ENCODE results near the gene DNAL1. TPM values are rescaled to one million over a fixed set of nuclear protein-coding genes. Genes with fewer than 3 reads are reported as not detected.
"Not testable (repeated sequence)": the region's sequence is repeated elsewhere in the genome, so short reads cannot be mapped to it uniquely, and the experiment has no call there.

The DNAL1 gene
- total RNA-seq, 1 donor: 9.9 TPM

DNA sequence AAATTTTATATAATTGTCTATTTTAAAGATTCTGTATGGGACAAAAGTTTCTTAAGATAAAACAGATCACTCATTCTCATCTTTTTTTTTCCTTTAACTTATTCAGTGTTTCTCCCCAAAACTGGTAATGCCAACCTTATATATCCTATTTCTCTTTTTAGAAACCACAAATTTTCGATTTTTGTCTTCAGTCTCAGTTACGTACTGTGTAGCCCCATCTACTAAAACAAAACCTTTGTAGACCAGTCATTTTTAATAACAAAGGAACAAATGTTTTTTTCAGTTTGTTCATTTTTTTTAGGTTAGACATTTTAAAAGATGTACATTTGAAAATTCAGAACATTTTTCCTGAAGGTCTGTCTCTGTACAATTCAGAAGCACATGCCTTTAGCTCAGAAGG, 51.2 kb downstream of the DNAL1 start:
- DNase-seq (ENCODE audit: low read depth): no peak
- no peak overlapping the region for H3K4me3 ChIP-seq (ENCODE audit: low read depth, low read length)
- TF ChIP-seq, protein P1, sequence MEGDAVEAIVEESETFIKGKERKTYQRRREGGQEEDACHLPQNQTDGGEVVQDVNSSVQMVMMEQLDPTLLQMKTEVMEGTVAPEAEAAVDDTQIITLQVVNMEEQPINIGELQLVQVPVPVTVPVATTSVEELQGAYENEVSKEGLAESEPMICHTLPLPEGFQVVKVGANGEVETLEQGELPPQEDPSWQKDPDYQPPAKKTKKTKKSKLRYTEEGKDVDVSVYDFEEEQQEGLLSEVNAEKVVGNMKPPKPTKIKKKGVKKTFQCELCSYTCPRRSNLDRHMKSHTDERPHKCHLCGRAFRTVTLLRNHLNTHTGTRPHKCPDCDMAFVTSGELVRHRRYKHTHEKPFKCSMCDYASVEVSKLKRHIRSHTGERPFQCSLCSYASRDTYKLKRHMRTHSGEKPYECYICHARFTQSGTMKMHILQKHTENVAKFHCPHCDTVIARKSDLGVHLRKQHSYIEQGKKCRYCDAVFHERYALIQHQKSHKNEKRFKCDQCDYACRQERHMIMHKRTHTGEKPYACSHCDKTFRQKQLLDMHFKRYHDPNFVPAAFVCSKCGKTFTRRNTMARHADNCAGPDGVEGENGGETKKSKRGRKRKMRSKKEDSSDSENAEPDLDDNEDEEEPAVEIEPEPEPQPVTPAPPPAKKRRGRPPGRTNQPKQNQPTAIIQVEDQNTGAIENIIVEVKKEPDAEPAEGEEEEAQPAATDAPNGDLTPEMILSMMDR (IDR thresholded peaks at IDR 0.05; ENCODE audit: insufficient read depth, low read depth, low read length): no peak

GRCh38 chr14:73696466-73697400, 51.9 kb downstream of the DNAL1 start:
- H3K4me3 ChIP-seq (ENCODE audit: low read depth, low read length): no peak overlapping the region
- peak; percentile 36 for DNase-seq (ENCODE audit: low read depth)
- TF ChIP-seq, protein P1 (IDR thresholded peaks at IDR 0.05; ENCODE audit: insufficient read depth, low read depth, low read length): no peak

DNA sequence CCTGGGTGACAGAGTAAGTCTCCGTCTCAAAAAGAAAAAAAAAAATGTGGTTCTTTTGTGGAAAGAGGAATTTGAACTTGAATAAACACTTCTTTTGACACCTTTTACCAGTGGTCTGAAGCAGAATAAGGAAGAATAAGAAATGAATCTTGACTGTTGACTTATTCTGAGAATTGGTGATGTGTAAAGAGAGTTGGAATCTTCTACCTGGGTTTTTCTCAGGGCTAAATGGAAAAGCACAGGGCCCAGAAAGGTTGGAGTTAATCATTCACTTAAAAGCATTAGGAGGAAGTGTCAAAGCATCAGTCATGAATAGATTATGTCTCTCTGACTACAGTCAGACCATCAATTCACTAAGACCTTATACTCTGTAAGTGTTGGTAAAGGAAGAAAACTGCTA, 55.5 kb downstream of the DNAL1 start:
- DNase-seq (ENCODE audit: low read depth): no peak
- TF ChIP-seq, protein P1 (IDR thresholded peaks at IDR 0.05; ENCODE audit: insufficient read depth, low read depth, low read length): no peak
- H3K4me3 ChIP-seq (ENCODE audit: low read depth, low read length): no peak overlapping the region

GRCh38 chr14:73708076-73708475, 63.3 kb downstream of the DNAL1 start:
- DNase-seq (ENCODE audit: low read depth); H3K4me3 ChIP-seq (ENCODE audit: low read depth, low read length): not testable (repeated sequence)

GRCh38 chr14:73709904-73710469, 65.2 kb downstream of the DNAL1 start:
- no peak overlapping the region for H3K4me3 ChIP-seq (ENCODE audit: low read depth, low read length)
- DNase-seq (ENCODE audit: low read depth): no peak
- TF ChIP-seq, protein P1 (IDR thresholded peaks at IDR 0.05; ENCODE audit: insufficient read depth, low read depth, low read length): no peak

GRCh38 chr14:73710737-73711136, 66.0 kb downstream of the DNAL1 start:
- H3K4me3 ChIP-seq (ENCODE audit: low read depth, low read length): no peak overlapping the region
- DNase-seq (ENCODE audit: low read depth): no peak
- TF ChIP-seq, protein P1 (IDR thresholded peaks at IDR 0.05; ENCODE audit: insufficient read depth, low read depth, low read length): no peak

DNA sequence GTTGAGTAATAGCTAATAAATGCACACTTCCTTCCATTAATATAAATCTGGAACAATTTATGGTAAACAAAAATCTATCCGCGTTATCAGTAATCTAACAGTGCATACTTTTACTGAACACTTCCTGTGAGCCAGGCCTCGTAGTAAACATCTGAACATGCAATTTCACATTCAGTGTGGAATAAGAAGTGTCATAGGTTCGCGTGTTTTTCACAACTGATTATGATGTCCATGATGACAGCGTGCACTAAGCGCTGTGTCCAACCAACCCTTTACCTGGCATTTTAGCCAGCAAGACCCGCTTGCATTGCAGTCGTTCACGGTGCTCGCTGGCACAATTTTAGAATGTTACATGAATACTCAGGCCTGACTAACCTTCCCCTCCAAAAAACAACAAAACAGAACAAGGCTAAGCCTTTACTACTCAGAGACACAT, 67.3 kb downstream of the DNAL1 start:
- peak; percentile 68 for DNase-seq (ENCODE audit: low read depth)
- peak overlapping the region; percentile 82 for H3K4me3 ChIP-seq (ENCODE audit: low read depth, low read length)
- TF ChIP-seq, protein P1 (IDR thresholded peaks at IDR 0.05; ENCODE audit: insufficient read depth, low read depth, low read length): no peak

Data from fibroblast of villous mesenchyme (primary cell).